WERI-Rb-1 (cell line): ENCODE data around the gene SATB2.

Source experiments
- DNase-seq: peaks from one replicate; pipeline ENCODE4 v3.0.0-alpha.2; 2020
- H3K27ac ChIP-seq: fragments of 250-450 bp; sonication (Bioruptor Pico); 2 replicates; pipeline ENCODE4 v1.5.1; 2020; ENCODE audit warnings: mild to moderate bottlenecking, moderate library complexity
- H3K27me3 ChIP-seq: fragments of 250-450 bp; sonication (Bioruptor Pico); 2 replicates; pipeline ENCODE4 v1.5.1; 2021; ENCODE audit warnings: mild to moderate bottlenecking, low read depth, moderate library complexity; ENCODE audit not compliant: insufficient read depth, severe bottlenecking
- H3K36me3 ChIP-seq: fragments of 250-450 bp; sonication (Bioruptor Pico); 2 replicates; pipeline ENCODE4 v1.5.1; 2020; ENCODE audit warnings: mild to moderate bottlenecking, moderate library complexity
- H3K4me3 ChIP-seq: 2 replicates; pipeline ENCODE4 v1.5.1; 2011; ENCODE audit warnings: low read depth, mild to moderate bottlenecking, control low read depth, low read length
- H3K9me3 ChIP-seq: fragments of 250-450 bp; sonication (Bioruptor Pico); 2 replicates; pipeline ENCODE4 v1.5.1; 2021; ENCODE audit warnings: mild to moderate bottlenecking, moderate library complexity; ENCODE audit not compliant: severe bottlenecking
- TF ChIP-seq, protein P1 (sequence below): IDR thresholded peaks from 2 replicates; pipeline ENCODE4 v1.5.1; 2011; ENCODE audit warnings: low read depth, mild to moderate bottlenecking, control low read depth, inconsistent platforms, low read length

Gene SATB2

GRCh38 chr2:199460846-199461710, 3.3 kb upstream of the SATB2 start:
- Histone ChIP-seq H3K27me3 (peaks cover 12% of the 10 kb centered on the region), H3K4me3 (peak overlapping the region; percentile 90; the same call in 1 of the 2 replicates), H3K9me3 (no peaks in the 10 kb centered on the region), H3K27ac (peak overlapping the region; percentile 85; the same call in 1 of the 2 replicates), H3K36me3 (no peaks in the 10 kb centered on the region)
- no peak for DNase-seq
- TF ChIP-seq, protein P1, sequence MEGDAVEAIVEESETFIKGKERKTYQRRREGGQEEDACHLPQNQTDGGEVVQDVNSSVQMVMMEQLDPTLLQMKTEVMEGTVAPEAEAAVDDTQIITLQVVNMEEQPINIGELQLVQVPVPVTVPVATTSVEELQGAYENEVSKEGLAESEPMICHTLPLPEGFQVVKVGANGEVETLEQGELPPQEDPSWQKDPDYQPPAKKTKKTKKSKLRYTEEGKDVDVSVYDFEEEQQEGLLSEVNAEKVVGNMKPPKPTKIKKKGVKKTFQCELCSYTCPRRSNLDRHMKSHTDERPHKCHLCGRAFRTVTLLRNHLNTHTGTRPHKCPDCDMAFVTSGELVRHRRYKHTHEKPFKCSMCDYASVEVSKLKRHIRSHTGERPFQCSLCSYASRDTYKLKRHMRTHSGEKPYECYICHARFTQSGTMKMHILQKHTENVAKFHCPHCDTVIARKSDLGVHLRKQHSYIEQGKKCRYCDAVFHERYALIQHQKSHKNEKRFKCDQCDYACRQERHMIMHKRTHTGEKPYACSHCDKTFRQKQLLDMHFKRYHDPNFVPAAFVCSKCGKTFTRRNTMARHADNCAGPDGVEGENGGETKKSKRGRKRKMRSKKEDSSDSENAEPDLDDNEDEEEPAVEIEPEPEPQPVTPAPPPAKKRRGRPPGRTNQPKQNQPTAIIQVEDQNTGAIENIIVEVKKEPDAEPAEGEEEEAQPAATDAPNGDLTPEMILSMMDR: no peak

DNA sequence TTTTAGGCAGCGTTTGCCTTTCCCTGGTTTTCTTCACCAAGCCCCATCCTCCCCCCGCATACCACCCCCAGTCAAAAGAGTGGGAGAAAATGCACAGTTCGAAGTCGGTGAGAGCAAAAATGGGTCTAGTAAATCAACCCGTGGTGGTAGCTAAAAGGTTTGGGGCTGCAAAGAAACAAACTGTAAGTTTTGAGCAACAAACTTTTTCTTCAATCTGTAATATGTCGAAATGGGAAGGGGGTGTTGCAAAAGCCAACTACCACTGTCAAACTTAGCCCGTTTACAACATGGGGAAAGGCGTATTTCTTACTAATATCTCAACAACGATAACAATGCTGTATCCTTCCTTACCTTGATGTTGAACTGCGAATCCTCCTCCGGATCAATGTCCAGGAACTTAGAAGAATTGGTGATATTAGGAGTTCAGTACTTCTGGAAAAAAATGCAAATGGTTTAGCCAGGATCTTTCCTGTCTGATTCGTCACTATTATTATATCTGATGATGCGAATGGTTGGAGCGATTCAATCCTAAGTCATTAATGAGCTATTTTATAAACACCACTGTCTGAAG, 2.4 kb upstream of the SATB2 start:
- no peak for DNase-seq

DNA sequence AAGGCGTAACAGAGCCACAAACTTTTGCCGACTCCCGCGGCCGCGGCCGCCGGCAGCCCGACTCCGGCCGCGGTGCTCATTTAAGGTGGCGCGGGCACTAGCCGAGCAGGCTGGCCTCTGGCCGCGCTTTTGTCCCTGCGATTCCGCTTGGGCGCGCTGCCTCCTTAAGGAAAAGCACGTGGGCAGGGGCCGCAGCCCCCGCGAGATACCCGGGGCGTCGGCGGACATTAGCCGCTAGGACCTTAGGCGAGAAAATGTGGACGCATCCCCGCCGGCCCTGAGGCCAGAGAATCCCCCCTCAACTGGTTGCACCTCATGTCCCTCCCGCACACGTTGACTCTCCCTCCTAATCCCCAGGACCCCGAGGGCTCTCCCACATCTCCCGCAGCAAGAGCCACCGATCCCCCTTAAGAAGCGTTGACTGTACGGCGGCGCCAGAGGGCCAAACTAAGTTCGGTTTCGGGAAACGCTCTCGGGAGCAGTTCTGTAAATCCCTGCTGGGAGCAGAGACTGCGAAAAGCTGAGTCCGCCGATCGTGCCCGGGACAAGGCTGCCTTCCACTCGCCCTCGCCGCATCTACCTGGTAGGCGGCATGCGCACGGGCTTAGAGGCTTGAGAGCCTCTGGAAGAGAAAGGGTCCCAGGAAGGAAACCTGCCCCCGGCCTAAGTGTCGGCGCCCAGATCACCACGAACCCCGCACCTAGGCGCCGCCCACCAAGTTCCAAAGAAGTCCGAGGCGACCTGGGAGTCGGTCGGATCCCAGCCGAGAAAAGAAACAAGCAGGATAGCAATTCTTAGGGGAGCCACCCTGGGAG, 1.8 kb upstream of the SATB2 start:
- Histone ChIP-seq H3K27me3 (peaks cover 6% of the 10 kb centered on the region), H3K36me3 (no peaks in the 10 kb centered on the region), H3K27ac (peak overlapping the region; percentile 85), H3K4me3 (peak overlapping the region; percentile 90), H3K9me3 (no peaks in the 10 kb centered on the region)
- peak; percentile 92 for DNase-seq
- TF ChIP-seq, protein P1: no peak

More for the DNA sequence above, 2.4 kb upstream of the SATB2 start:
- TF ChIP-seq, protein P1: no peak
- Histone ChIP-seq H3K36me3 (no peaks in the 10 kb centered on the region), H3K4me3 (peak overlapping the region; percentile 90), H3K27ac (peak overlapping the region; percentile 85), H3K9me3 (no peaks in the 10 kb centered on the region), H3K27me3 (peaks cover 12% of the 10 kb centered on the region)

DNA sequence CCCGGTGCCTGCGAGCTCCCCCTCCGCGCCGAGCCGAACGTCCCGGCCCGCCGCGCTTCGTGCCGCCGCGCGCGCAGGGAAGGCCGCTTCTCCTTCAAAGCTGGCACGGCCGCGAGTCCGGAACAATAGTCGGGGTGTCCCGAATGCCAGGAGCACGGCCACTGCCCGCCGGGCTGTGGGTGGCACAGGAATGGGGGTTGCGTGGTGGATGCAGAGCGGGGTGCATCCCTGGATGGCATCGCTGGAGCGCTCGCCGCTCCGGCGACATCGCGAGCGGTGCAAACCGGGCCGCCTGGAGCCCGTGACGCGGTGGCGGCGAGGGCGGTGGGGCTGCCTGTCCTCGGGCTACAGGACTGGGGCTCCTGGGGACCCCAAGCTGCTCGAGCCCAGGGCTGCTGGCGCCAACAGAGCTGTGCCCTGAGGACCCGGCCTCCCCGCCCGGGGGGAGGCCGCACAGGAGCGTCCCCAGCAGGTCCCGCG, 1.1 kb upstream of the SATB2 start:
- peaks cover 6% of the 10 kb centered on the region for H3K27me3 ChIP-seq
- no peak for DNase-seq
- H3K9me3 ChIP-seq: no peaks in the 10 kb centered on the region
- no peaks in the 10 kb centered on the region for H3K36me3 ChIP-seq
- peak overlapping the region; percentile 85 for H3K27ac ChIP-seq
- peak overlapping the region; percentile 90 for H3K4me3 ChIP-seq
- TF ChIP-seq, protein P1: 0 out of 2 replicates have a peak, but pooled peaks have one; percentile 6

DNA sequence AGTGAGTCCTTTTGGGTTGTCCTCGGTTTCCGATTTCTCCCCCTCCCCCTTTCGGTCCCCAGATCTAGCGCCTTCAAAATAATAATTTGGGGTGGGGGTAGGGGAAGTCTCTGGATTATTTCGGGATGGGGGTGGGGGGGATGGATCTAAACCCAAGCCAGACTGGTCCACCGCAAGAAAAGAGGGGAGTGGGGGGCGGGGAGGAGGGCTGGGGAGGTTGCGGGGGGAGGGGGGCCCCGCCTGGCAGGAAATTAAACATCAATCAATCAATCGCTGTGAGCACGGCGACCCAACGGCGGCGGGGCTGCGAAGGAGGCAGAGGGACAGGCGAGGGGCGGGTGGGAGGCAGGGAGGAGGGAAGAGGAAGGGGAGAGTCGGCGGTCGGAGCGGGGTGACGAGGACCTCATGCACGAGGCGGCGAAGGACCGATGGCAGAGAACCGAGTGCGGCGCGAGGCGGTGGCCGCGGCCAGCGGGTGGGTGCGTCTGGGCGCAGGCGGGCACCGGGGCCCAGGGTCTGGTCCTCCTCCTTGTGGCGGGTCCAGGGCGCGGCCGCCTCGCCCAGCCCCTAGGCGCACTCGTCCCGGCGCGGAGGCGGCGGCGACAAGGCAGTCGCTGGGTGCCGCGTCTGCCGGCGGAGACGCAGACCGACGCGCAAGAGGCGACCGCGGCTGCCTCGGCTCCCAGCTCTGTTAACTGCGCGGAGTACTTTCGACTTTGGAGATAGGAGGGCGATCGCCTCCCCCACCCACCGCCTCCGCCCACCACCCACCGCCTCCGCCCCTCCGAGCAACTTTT, 468 bp upstream of the SATB2 start:
- Histone ChIP-seq H3K4me3 (peak overlapping the region; percentile 90), H3K9me3 (no peaks in the 10 kb centered on the region), H3K27me3 (peaks cover 6% of the 10 kb centered on the region), H3K36me3 (no peaks in the 10 kb centered on the region), H3K27ac (peak overlapping the region; percentile 85)
- TF ChIP-seq, protein P1: no peak
- DNase-seq: peak; percentile 59
